ENCODE data around the gene CDH2.

DNA sequence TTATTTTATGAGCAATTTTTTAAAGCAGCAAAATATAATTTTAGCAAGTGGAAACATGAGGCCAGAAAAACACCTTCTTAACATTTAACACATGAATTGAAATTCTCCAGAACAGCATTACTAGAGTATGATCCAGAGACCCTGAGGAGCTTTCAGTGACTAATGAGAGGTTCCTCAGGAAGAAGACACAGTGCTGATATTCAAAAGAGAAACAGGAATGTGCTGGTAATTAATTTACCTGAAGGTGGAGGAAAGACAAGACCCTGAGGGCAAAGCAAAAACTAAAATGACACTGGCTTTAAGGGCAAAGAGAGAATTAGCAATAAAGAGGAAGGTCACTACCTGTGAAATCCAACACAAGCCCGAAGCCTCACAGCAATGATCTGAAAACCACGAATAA, 97.0 kb downstream of the CDH2 start:
- TF ChIP-seq CTCF (IDR thresholded peaks at IDR 0.05; ENCODE audit: poor library complexity) (no peak), EZH2 (IDR thresholded peaks at IDR 0.05; ENCODE audit: borderline replicate concordance) (no peak)
